Measurements from ENCODE around the gene FHOD3. TPM values are rescaled to one million over a fixed set of nuclear protein-coding genes. Genes with fewer than 3 reads are reported as not detected.

FHOD3 gene
- total and polyA plus RNA-seq, 2 of the 8 experiments (the other 6 are each of a cell fraction or from before 2014, with no cell fraction given): 9.7 to 10.5 TPM

- TF ChIP-seq JUN (IDR thresholded peaks at IDR 0.05; ENCODE audit: low read depth, low read length): no peak
These were observed 30.9 kb downstream of the FHOD3 start (continued) for GRCh38 chr18:36328385-36328858.
